SK-N-SH (cell line): Measurements from ENCODE around the gene HLA-A. TPM values are rescaled to one million over a fixed set of nuclear protein-coding genes. Genes with fewer than 3 reads are reported as not detected.
"Not testable (repeated sequence)": the region's sequence is repeated elsewhere in the genome, so short reads cannot be mapped to it uniquely, and the experiment has no call there.

Experiments used
- CTCF ChIA-PET: fragments of 300-600, 350-600 bp; formaldehyde crosslinking; extraction: SDS; loops from one replicate; lab custom pipeline; 2021; lab: Yijun Ruan, JAX
- POLR2A ChIA-PET: fragments of 350-600 bp; sonication (Branson Sonifier 250); formaldehyde crosslinking; extraction: SDS; loops from one replicate; lab custom pipeline; 2020; ENCODE audit warnings: antibody characterized with exemption, inconsistent platforms; lab: Yijun Ruan, JAX
- DNase-seq: peaks from one replicate; pipeline ENCODE4 v3.0.0; 2012
- H2AFZ ChIP-seq: fragments of 200-600 bp; sonication (generic); 2 replicates; pipeline ENCODE4 v1.8.1; 2016; ENCODE audit warnings: antibody characterized with exemption, mild to moderate bottlenecking, low read depth
- H3F3A ChIP-seq: fragments of 200-600 bp; sonication (generic); replicated peaks from 2 replicates; pipeline ENCODE3; 2016; ENCODE audit warnings: antibody characterized with exemption, mild to moderate bottlenecking; ENCODE audit not compliant: insufficient read depth
- H3K27ac ChIP-seq, 2 experiments: fragments of 200-500 bp in 1 of 2; fragments of 200-600 bp in 1 of 2; sonication (Bioruptor generic) in 1 of 2; sonication (generic), shearing (Covaris generic) in 1 of 2; 2 replicates each; pipeline versions ENCODE4 v1.5.1 to v1.6.1; 2014 to 2016; ENCODE audit warnings: low read depth in 2 of 2, inconsistent platforms in 1 of 2, low read length in 1 of 2, mild to moderate bottlenecking in 1 of 2, mixed read lengths in 1 of 2
- H3K27me3 ChIP-seq: fragments of 200-600 bp; sonication (generic), shearing (Covaris generic); 2 replicates; pipeline ENCODE4 v1.6.1; 2016; ENCODE audit warnings: mixed run types; ENCODE audit not compliant: insufficient read depth
- H3K36me3 ChIP-seq, 2 experiments: fragments of 200-500 bp in 1 of 2; fragments of 200-600 bp in 1 of 2; sonication (Bioruptor generic) in 1 of 2; sonication (generic) in 1 of 2; replicated peaks in 1 of 2; 2 replicates each; pipeline versions ENCODE3 to v1.5.1; 2014 to 2016; ENCODE audit warnings: low read length in 1 of 2, mild to moderate bottlenecking in 1 of 2; ENCODE audit not compliant: insufficient read depth in 2 of 2, control insufficient read depth in 1 of 2
- H3K4me1 ChIP-seq, 2 experiments: fragments of 200-500 bp in 1 of 2; fragments of 200-600 bp in 1 of 2; sonication (Bioruptor generic) in 1 of 2; sonication (generic), shearing (Covaris generic) in 1 of 2; 2 replicates each; pipeline versions ENCODE4 v1.5.1 to v1.6.1; 2014 to 2016; ENCODE audit warnings: low read depth in 1 of 2, low read length in 1 of 2, mixed run types in 1 of 2; ENCODE audit not compliant: insufficient read depth in 2 of 2, control insufficient read depth in 1 of 2
- H3K4me2 ChIP-seq: fragments of 200-600 bp; sonication (generic), shearing (Covaris generic); 2 replicates; pipeline ENCODE4 v1.6.1; 2017; ENCODE audit warnings: mixed run types
- H3K4me3 ChIP-seq, 2 experiments: fragments of 200-500 bp in 1 of 2; fragments of 200-600 bp in 1 of 2; sonication (Bioruptor generic) in 1 of 2; sonication (generic), shearing (Covaris generic) in 1 of 2; 2 replicates each; pipeline versions ENCODE4 v1.5.1 to v1.8.1; 2014 to 2016; ENCODE audit warnings: low read depth in 2 of 2, inconsistent platforms in 1 of 2, low read length in 1 of 2, mild to moderate bottlenecking in 1 of 2, mixed read lengths in 1 of 2, moderate library complexity in 1 of 2
- H3K79me2 ChIP-seq: fragments of 200-600 bp; sonication (generic); 2 replicates; pipeline ENCODE4 v1.8.1; 2017; ENCODE audit warnings: mild to moderate bottlenecking; ENCODE audit not compliant: insufficient read depth
- H3K9ac ChIP-seq: fragments of 200-600 bp; sonication (generic); 2 replicates; pipeline ENCODE4 v1.6.1; 2017; ENCODE audit warnings: mixed run types
- H3K9me2 ChIP-seq: fragments of 200-600 bp; sonication (generic); 2 replicates; pipeline ENCODE4 v1.6.1; 2017; ENCODE audit warnings: mixed run types
- H3K9me3 ChIP-seq: fragments of 200-600 bp; sonication (generic); 2 replicates; pipeline ENCODE4 v1.6.1; 2017; ENCODE audit warnings: mixed run types, mild to moderate bottlenecking, moderate library complexity
- H4K20me1 ChIP-seq: fragments of 200-600 bp; sonication (generic); 2 replicates; pipeline ENCODE4 v1.6.1; 2017; ENCODE audit warnings: mild to moderate bottlenecking, mixed run types; ENCODE audit not compliant: insufficient read depth
- CHD2 ChIP-seq: fragments of 150-350 bp; IDR thresholded peaks from 2 replicates; pipeline ENCODE4 v1.6.1; 2018; ENCODE audit warnings: low read length; ENCODE audit not compliant: partially characterized antibody
- ELF1 ChIP-seq: IDR thresholded peaks from 2 replicates; pipeline ENCODE4 v1.4.0; 2012
- EP300 ChIP-seq, 2 experiments: IDR thresholded peaks; 2 replicates each; pipeline versions ENCODE4 v1.4.0 to v1.6.1; 2012; ENCODE audit warnings: borderline replicate concordance in 1 of 2, low read depth in 1 of 2, low read length in 1 of 2
- FOSL2 ChIP-seq: IDR thresholded peaks from 2 replicates; pipeline ENCODE4 v1.4.0; 2012; ENCODE audit warnings: low read depth, mild to moderate bottlenecking, moderate library complexity, borderline replicate concordance
- FOXJ3 ChIP-seq: sonication (generic); formaldehyde crosslinking; IDR thresholded peaks from 2 replicates; pipeline ENCODE4 v1.5.1; 2020; ENCODE audit warnings: mild to moderate bottlenecking, missing genetic modification reagents
- FOXM1 ChIP-seq: IDR thresholded peaks from 2 replicates; pipeline ENCODE4 v1.4.0; 2012; ENCODE audit warnings: low read depth, mild to moderate bottlenecking
- GABPA ChIP-seq: IDR thresholded peaks from 2 replicates; pipeline ENCODE4 v1.4.0; 2012; ENCODE audit warnings: low read depth, mild to moderate bottlenecking
- JUND ChIP-seq: IDR thresholded peaks from 2 replicates; pipeline ENCODE4 v1.4.0; 2012
- MEF2A ChIP-seq: IDR thresholded peaks from 2 replicates; pipeline ENCODE4 v1.4.0; 2012; ENCODE audit warnings: low read depth, borderline replicate concordance
- MXI1 ChIP-seq: IDR thresholded peaks from 2 replicates; pipeline ENCODE4 v1.6.1; 2012; ENCODE audit warnings: mild to moderate bottlenecking, low read depth, low read length, improper control_type of control experiment
- RAD21 ChIP-seq: IDR thresholded peaks from 2 replicates; pipeline ENCODE4 v1.6.1; 2012; ENCODE audit warnings: mild to moderate bottlenecking, low read length
- RFX5 ChIP-seq: IDR thresholded peaks from 2 replicates; pipeline ENCODE4 v1.6.1; 2012; ENCODE audit warnings: mild to moderate bottlenecking, improper control_type of control experiment, low read length
- SIN3A ChIP-seq: IDR thresholded peaks from 2 replicates; pipeline ENCODE4 v1.6.1; 2012; ENCODE audit warnings: low read depth, mild to moderate bottlenecking, low read length, moderate library complexity, borderline replicate concordance
- TCF12 ChIP-seq: IDR thresholded peaks from 2 replicates; pipeline ENCODE4 v1.4.0; 2012
- YY1 ChIP-seq: IDR thresholded peaks from 2 replicates; pipeline ENCODE4 v1.4.0; 2012; ENCODE audit warnings: low read depth, mild to moderate bottlenecking
- ZBTB33 ChIP-seq: IDR thresholded peaks from 2 replicates; pipeline ENCODE4 v1.4.0; 2012; ENCODE audit warnings: low read depth, borderline replicate concordance
- WGBS: methylation state at CpG from one replicate; pipeline ENCODE4 v1.1.6; 2017; ENCODE audit warnings: low lambda C conversion rate; 5-methylcytosine and 5-hydroxymethylcytosine counted together
- polyA plus RNA-seq, 3 experiments: library from polyadenylated mRNA; depleted of rRNA; stranded (reverse); fragments of >200 nt; gene quantifications; 2 replicates each; pipeline ENCODE4 v1.2.3, GENCODE V29; 2012
- TF ChIP-seq, protein P1 (sequence below): fragments of 150-350 bp; IDR thresholded peaks from 2 replicates; pipeline ENCODE4 v1.6.1; 2017; ENCODE audit warnings: antibody characterized with exemption, low read length, low read depth, borderline replicate concordance
- TF ChIP-seq, protein P2 (sequence below): fragments of 150-350 bp; IDR thresholded peaks from 2 replicates; pipeline ENCODE4 v1.6.1; 2016; ENCODE audit warnings: mild to moderate bottlenecking, low read depth, low read length
- TF ChIP-seq, protein P3 (sequence below): IDR thresholded peaks from 2 replicates; pipeline ENCODE4 v1.4.0; 2012; ENCODE audit warnings: low read depth

Gene HLA-A
- polyA plus RNA-seq, 1 of the 3 experiments (the other 2 are of a cell fraction), result 312 TPM

DNA sequence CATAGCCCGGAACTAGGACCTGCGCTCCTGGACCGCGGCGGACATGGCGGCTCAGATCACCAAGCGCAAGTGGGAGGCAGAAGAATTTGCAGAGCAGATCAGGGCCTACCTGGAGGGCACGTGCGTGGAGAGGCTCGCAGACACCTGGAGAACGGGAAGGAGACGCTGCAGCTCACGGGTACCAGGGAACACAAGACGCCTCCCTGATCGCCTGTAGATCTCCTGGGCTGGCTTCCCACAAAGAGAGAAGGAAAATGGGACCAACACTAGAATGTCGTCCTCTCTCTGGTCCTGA lies 15.1 kb upstream of the HLA-A start:
- Histone ChIP-seq H3K4me1 (no peaks in the 10 kb centered on the region), H3K79me2 (no peaks in the 10 kb centered on the region), H3K27me3 (no peaks in the 10 kb centered on the region), H4K20me1 (no peaks in the 10 kb centered on the region), H3K9me3 (no peaks in the 10 kb centered on the region), H3K9me2 (no peaks in the 10 kb centered on the region), H3K9ac (no peak overlapping the region), H3F3A (no peaks in the 10 kb centered on the region), H3K4me2 (no peak overlapping the region), H3K36me3 (no peaks in the 10 kb centered on the region), H3K4me3 (no peak overlapping the region), H2AFZ (no peak overlapping the region), H3K27ac (no peak overlapping the region)
- CTCF ChIA-PET, result no interaction called here
- WGBS, result 46% methylated on average over 5 of the region's 16 CpGs
- POLR2A ChIA-PET, result no interaction called here
- DNase-seq, result no peak
- TF ChIP-seq MEF2A (no peak), ZBTB33 (no peak), EP300 (IDR thresholded peaks at IDR 0.05; ENCODE audit: borderline replicate concordance in 1 of 2, low read depth in 1 of 2, low read length in 1 of 2) (no peak), CHD2 (no peak), FOXM1 (no peak), YY1 (no peak), ELF1 (no peak), FOXJ3 (CRISPR knock-in tag) (no peak)

- no peak overlapping the region for H3K27ac ChIP-seq
- H4K20me1 ChIP-seq, result no peaks in the 10 kb centered on the region
- no peaks in the 10 kb centered on the region for H3K4me1 ChIP-seq
- WGBS, result 100% methylated on average over 1 of the region's 6 CpGs
- ChIA-PET CTCF (no interaction called here), POLR2A (no interaction called here)
- no peak overlapping the region for H3K9ac ChIP-seq
- H2AFZ ChIP-seq, result no peak overlapping the region
- no peak for DNase-seq
- no peaks in the 10 kb centered on the region for H3F3A ChIP-seq
- TF ChIP-seq, protein P1, sequence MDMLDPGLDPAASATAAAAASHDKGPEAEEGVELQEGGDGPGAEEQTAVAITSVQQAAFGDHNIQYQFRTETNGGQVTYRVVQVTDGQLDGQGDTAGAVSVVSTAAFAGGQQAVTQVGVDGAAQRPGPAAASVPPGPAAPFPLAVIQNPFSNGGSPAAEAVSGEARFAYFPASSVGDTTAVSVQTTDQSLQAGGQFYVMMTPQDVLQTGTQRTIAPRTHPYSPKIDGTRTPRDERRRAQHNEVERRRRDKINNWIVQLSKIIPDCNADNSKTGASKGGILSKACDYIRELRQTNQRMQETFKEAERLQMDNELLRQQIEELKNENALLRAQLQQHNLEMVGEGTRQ, result no peak
- TF ChIP-seq FOSL2 (no peak), TCF12 (no peak), MXI1 (no peak), RAD21 (no peak), RFX5 (no peak), JUND (no peak), SIN3A (no peak), GABPA (no peak), CHD2 (no peak)
- TF ChIP-seq, protein P2, sequence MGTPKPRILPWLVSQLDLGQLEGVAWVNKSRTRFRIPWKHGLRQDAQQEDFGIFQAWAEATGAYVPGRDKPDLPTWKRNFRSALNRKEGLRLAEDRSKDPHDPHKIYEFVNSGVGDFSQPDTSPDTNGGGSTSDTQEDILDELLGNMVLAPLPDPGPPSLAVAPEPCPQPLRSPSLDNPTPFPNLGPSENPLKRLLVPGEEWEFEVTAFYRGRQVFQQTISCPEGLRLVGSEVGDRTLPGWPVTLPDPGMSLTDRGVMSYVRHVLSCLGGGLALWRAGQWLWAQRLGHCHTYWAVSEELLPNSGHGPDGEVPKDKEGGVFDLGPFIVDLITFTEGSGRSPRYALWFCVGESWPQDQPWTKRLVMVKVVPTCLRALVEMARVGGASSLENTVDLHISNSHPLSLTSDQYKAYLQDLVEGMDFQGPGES, result no peak
- TF ChIP-seq, protein P3, sequence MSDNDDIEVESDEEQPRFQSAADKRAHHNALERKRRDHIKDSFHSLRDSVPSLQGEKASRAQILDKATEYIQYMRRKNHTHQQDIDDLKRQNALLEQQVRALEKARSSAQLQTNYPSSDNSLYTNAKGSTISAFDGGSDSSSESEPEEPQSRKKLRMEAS, result no peak
- no peaks in the 10 kb centered on the region for H3K36me3 ChIP-seq
- H3K9me2 ChIP-seq, result no peaks in the 10 kb centered on the region
- no peaks in the 10 kb centered on the region for H3K79me2 ChIP-seq
- no peak overlapping the region for H3K4me3 ChIP-seq
- H3K4me2 ChIP-seq, result no peak overlapping the region
- no peaks in the 10 kb centered on the region for H3K9me3 ChIP-seq
- H3K27me3 ChIP-seq, result no peaks in the 10 kb centered on the region
Observed at GRCh38 chr6:29927841-29928388, 14.4 kb upstream of the HLA-A start.

DNA sequence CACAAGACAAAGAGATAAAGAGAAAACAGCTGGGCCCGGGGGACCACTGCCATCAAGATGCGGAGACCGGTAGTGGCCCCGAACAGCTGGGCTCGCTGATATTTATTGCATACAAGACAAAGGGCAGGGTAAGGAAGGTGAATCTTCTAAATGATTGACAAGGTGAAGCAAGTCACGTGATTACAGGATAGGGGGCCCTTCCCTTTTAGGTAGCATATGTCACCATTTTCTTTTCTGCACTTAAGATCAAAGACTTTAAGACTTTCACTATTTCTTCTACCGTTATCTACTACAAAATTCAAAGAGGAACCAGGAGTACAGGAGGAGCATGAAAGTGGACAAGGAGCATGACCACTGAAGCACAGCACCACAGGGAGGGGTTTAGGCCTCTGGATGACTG lies 12.3 kb upstream of the HLA-A start:
- H3K27ac ChIP-seq, H3K4me1 ChIP-seq, CTCF ChIA-PET, H2AFZ ChIP-seq, H3K4me2 ChIP-seq, POLR2A ChIA-PET, H4K20me1 ChIP-seq, DNase-seq, H3K9me2 ChIP-seq, H3K79me2 ChIP-seq, H3K9me3 ChIP-seq, H3K36me3 ChIP-seq, H3K4me3 ChIP-seq, H3K9ac ChIP-seq, H3K27me3 ChIP-seq, H3F3A ChIP-seq: not testable (repeated sequence)
- WGBS, result 37% methylated on average over 7 of the region's 7 CpGs
